Astrocyte (in vitro differentiated cells and primary cell): Measurements from ENCODE around the gene RIMKLB.

ENCODE experiments used
- CTCF ChIP-seq: IDR thresholded peaks from 2 replicates; pipeline ENCODE4 v1.5.1; 2011; ENCODE audit warnings: low read depth, mild to moderate bottlenecking, inconsistent platforms, low read length, moderate library complexity; ENCODE audit not compliant: insufficient read depth
- EZH2 ChIP-seq: IDR thresholded peaks from 2 replicates; pipeline ENCODE4 v1.6.1; 2012; ENCODE audit warnings: mild to moderate bottlenecking, low read length, inconsistent platforms; ENCODE audit not compliant: insufficient read depth

- TF ChIP-seq CTCF, result no peak
- no peak for TF ChIP-seq EZH2
Observed at GRCh38 chr12:8770499-8770898, 72.7 kb downstream of the RIMKLB start.
